Glutamatergic neuron (in vitro differentiated cells): ENCODE measurements around the gene SPINDOC. TPM values are rescaled to one million over a fixed set of nuclear protein-coding genes. Genes with fewer than 3 reads are reported as not detected.

Source experiments
- DNase-seq: peaks from one replicate; pipeline ENCODE4 v3.0.0; 2022
- H3K27ac Mint-ChIP-seq: one replicate; pipeline ENCODE4 v1.8.0; 2020; ENCODE audit warnings: mild to moderate bottlenecking, mixed read lengths, inconsistent platforms; ENCODE audit not compliant: unreplicated experiment
- H3K27me3 Mint-ChIP-seq: one replicate; pipeline ENCODE4 v1.8.0; 2020; ENCODE audit warnings: mild to moderate bottlenecking, moderate library complexity, mixed read lengths, inconsistent platforms; ENCODE audit not compliant: unreplicated experiment
- H3K36me3 Mint-ChIP-seq: one replicate; pipeline ENCODE4 v1.8.0; 2020; ENCODE audit warnings: mild to moderate bottlenecking, mixed read lengths, inconsistent platforms; ENCODE audit not compliant: unreplicated experiment
- H3K4me1 Mint-ChIP-seq: one replicate; pipeline ENCODE4 v1.8.0; 2020; ENCODE audit warnings: mild to moderate bottlenecking, low read depth, mixed read lengths, inconsistent platforms; ENCODE audit not compliant: unreplicated experiment
- H3K4me3 Mint-ChIP-seq: one replicate; pipeline ENCODE4 v1.8.0; 2020; ENCODE audit warnings: mild to moderate bottlenecking, mixed read lengths, inconsistent platforms; ENCODE audit not compliant: unreplicated experiment
- H3K9me3 Mint-ChIP-seq: one replicate; pipeline ENCODE4 v1.8.0; 2020; ENCODE audit warnings: mild to moderate bottlenecking, moderate library complexity, mixed read lengths, inconsistent platforms; ENCODE audit not compliant: unreplicated experiment
- total RNA-seq: library from RNA; stranded (reverse); fragmentation: NEBNext Ultra II Directional; extraction: Animal tissue kit (Norgen Biotek cat#: 25700); gene quantifications from one replicate; pipeline ENCODE4 v1.2.1, GENCODE V29; 2021; ENCODE audit not compliant: unreplicated experiment
- TF ChIP-seq, protein P1 (sequence below): fragments of 200-600 bp; sonication (generic); IDR thresholded peaks from one replicate; pipeline ENCODE4 v1.5.0; 2021; ENCODE audit not compliant: partially characterized antibody, unreplicated experiment

The SPINDOC gene
- total RNA-seq, 1 donor from 2014 or later: 83.7 TPM

DNA sequence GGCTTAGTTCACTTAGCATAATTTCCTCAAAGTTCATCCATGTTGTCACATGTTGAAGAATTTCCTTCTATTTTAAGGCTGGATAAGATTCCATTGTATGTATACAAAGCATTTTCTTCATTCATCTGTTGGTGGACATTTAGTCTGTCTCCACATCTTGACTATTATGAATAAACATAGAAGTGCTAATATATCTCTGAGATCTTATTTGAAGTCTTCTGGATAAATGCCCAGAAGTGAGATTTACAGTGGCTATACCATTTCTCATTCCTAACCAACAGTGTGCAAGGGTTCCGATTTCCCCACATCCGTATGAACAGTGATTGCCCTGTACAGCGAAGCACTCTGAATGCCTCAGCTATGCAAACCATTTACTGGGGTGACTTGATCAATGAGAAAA lies 38.1 kb upstream of the SPINDOC start:
- Mint-ChIP-seq H3K27ac (no peak overlapping the region), H3K36me3 (no peaks in the 10 kb centered on the region), H3K9me3 (peaks cover 3% of the 10 kb centered on the region), H3K27me3 (peaks cover 9% of the 10 kb centered on the region), H3K4me3 (no peak overlapping the region), H3K4me1 (peaks cover 2% of the 10 kb centered on the region)
- DNase-seq: no peak
- TF ChIP-seq, protein P1, sequence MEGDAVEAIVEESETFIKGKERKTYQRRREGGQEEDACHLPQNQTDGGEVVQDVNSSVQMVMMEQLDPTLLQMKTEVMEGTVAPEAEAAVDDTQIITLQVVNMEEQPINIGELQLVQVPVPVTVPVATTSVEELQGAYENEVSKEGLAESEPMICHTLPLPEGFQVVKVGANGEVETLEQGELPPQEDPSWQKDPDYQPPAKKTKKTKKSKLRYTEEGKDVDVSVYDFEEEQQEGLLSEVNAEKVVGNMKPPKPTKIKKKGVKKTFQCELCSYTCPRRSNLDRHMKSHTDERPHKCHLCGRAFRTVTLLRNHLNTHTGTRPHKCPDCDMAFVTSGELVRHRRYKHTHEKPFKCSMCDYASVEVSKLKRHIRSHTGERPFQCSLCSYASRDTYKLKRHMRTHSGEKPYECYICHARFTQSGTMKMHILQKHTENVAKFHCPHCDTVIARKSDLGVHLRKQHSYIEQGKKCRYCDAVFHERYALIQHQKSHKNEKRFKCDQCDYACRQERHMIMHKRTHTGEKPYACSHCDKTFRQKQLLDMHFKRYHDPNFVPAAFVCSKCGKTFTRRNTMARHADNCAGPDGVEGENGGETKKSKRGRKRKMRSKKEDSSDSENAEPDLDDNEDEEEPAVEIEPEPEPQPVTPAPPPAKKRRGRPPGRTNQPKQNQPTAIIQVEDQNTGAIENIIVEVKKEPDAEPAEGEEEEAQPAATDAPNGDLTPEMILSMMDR: no peak

DNA sequence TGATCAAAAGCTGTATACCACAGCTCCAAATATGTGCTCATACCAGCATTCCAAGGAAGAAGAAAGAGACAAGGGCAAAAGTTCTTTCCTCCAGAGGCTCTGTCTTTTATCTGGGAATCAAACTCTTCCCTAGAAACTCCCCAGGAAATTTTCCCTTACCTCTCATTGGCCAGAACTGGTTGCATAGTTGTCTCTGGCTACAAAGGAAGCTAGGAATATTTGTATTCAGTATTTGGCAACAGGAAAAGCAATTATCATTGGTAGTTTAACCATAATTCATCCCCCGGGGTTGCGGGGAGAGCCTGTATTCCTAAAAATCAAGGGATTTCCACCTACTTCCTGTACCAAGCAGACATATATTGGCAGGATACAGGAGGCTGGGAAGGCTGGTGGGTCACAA lies 34.2 kb upstream of the SPINDOC start:
- Mint-ChIP-seq H3K4me1 (no peaks in the 10 kb centered on the region), H3K4me3 (no peak overlapping the region), H3K9me3 (peaks cover 1% of the 10 kb centered on the region), H3K36me3 (no peaks in the 10 kb centered on the region), H3K27me3 (peaks cover 5% of the 10 kb centered on the region), H3K27ac (no peak overlapping the region)
- no peak for DNase-seq
- TF ChIP-seq, protein P1: no peak

DNA sequence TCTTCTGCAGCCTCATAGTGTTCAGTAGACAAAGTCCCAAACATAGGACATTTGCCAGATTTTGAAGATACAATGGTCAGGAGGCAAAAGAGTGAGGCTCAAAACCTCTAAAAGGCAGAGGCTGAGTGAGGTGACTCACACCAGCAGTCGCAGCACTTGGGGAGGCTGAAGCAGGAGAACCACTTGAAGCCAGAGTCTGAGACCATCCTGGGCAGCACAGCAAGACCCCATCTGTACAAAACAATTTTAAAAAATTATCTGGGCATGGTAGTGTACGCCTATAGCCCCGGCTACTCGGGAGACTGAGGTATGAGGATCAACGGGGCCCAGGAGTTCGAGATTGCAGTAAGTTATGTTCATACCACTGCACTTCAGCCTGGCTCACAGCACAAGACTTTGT lies 30.5 kb upstream of the SPINDOC start:
- no peak overlapping the region for H3K27ac Mint-ChIP-seq
- peaks cover 6% of the 10 kb centered on the region for H3K27me3 Mint-ChIP-seq
- H3K4me1 Mint-ChIP-seq: no peaks in the 10 kb centered on the region
- peaks cover 4% of the 10 kb centered on the region for H3K9me3 Mint-ChIP-seq
- TF ChIP-seq, protein P1: no peak
- H3K36me3 Mint-ChIP-seq: no peaks in the 10 kb centered on the region
- no peak overlapping the region for H3K4me3 Mint-ChIP-seq
- no peak for DNase-seq

DNA sequence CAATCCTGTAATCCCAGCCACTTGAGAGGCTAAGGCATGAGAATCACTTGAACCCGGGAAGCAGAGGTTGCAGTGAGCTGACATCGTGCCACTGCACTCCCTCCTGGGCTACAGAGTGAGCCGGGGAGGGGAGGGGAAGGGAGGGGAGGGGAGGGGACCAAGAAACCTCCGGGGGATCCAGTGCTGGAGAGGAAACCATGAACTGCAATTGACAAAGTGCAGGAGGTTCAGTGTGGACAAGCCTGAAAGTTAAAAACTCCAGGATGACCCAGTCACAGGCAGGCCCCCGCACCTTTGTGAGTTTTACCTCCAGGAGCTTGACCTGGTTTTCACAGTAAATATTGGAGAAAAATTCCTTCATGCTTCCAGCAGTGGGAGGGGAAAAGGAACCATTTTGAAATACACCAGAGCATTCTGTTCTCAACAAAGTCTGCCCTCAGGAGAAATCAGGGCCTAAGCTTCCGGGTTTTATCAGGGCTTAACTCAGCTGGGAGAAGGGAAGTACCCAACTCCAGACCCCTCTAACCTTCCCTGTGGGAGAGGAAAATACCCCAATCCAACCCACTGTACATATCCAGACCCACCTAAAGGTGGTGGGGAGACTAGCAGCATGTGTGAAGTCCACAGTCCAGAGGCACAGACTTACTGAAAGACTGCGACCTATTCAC lies 29.2 kb upstream of the SPINDOC start:
- peak; percentile 24 for DNase-seq
- TF ChIP-seq, protein P1: no peak
- Mint-ChIP-seq H3K9me3 (peaks cover 4% of the 10 kb centered on the region), H3K27me3 (peaks cover 5% of the 10 kb centered on the region), H3K4me3 (no peak overlapping the region), H3K27ac (no peak overlapping the region), H3K36me3 (no peaks in the 10 kb centered on the region), H3K4me1 (no peaks in the 10 kb centered on the region)

DNA sequence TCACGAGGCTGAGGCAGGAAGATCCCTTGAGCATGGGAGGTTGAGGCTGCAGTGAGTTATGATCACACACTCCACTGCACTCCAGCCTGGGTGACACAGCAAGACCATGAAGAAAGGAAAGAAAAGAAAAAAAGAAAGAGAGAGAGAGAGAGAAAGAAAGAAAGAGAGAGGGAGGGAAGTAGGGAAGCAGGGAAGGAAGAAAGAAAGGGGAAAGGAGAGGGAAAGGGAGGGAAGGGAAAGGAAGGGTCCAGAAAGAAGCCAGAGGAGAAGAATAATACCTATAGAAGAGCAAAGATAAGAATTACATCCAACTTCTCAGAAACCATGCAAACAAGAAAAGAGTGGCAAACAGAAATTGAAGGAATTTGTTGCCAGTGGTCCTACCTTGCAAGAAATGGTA lies 27.4 kb upstream of the SPINDOC start:
- no peak for DNase-seq
- no peak overlapping the region for H3K27ac Mint-ChIP-seq
- H3K36me3 Mint-ChIP-seq: no peaks in the 10 kb centered on the region
- no peak overlapping the region for H3K4me3 Mint-ChIP-seq
- H3K9me3 Mint-ChIP-seq: peaks cover 4% of the 10 kb centered on the region
- H3K27me3 Mint-ChIP-seq: peaks cover 2% of the 10 kb centered on the region
- TF ChIP-seq, protein P1: no peak
- H3K4me1 Mint-ChIP-seq: no peaks in the 10 kb centered on the region
